ENCODE data around the gene ACVRL1. TPM values are rescaled to one million over a fixed set of nuclear protein-coding genes. Genes with fewer than 3 reads are reported as not detected.

The ACVRL1 gene
- total and polyA plus RNA-seq, 7 donors = 10.8 to 40.8 (median 24.1) TPM

GRCh38 chr12:51874486-51874885, 32.8 kb upstream of the ACVRL1 start:
- intact Hi-C loops (cut with DNase I) = loop anchor here in 1 of 2 donors (5.0 kb wide), 1 partner anchor 452 kb away; the partner anchor contains the start of gene SLC4A8
- ATAC-seq (no peak), DNase-seq (no peak)
- Histone ChIP-seq H3K36me3 (ENCODE audit: insufficient read depth in 1 of 2, low read depth in 1 of 2) (no peaks in the 10 kb centered on the region), H3K27ac (no peak overlapping the region), H3K4me3 (no peak overlapping the region), H3K4me1 (no peaks in the 10 kb centered on the region), H3K9me3 (no peaks in the 10 kb centered on the region), H3K27me3 (ENCODE audit: insufficient read depth in 3 of 3, low read length in 2 of 3) (peaks cover 0 to 28% (median 3%) of the 10 kb centered on the region in 3 donors)
- 90 to 96% (median 92%) methylated on average over 4 of the region's 4 CpGs for WGBS, 3 donors
- TF ChIP-seq CTCF (IDR thresholded peaks at IDR 0.05) = no peak

GRCh38 chr12:51879102-51879501, 28.2 kb upstream of the ACVRL1 start:
- Histone ChIP-seq H3K27me3 (ENCODE audit: insufficient read depth in 3 of 3, low read length in 2 of 3) (peaks cover 0 to 4% (median 0%) of the 10 kb centered on the region in 3 donors), H3K4me3 (no peak overlapping the region), H3K36me3 (ENCODE audit: insufficient read depth in 1 of 2, low read depth in 1 of 2) (no peaks in the 10 kb centered on the region), H3K27ac (no peak overlapping the region), H3K4me1 (no peaks in the 10 kb centered on the region), H3K9me3 (no peaks in the 10 kb centered on the region)
- ATAC-seq (no peak), DNase-seq (no peak)
- TF ChIP-seq CTCF (IDR thresholded peaks at IDR 0.05) = no peak
- WGBS, 3 donors = 73 to 87% (median 83%) methylated on average over 3 of the region's 3 CpGs
- intact Hi-C loops (cut with DNase I) = no loop called here

- Histone ChIP-seq H3K27me3 (ENCODE audit: insufficient read depth in 3 of 3, low read length in 2 of 3) (peaks cover 0 to 13% (median 0%) of the 10 kb centered on the region in 3 donors), H3K27ac (no peak overlapping the region), H3K36me3 (ENCODE audit: insufficient read depth in 1 of 2, low read depth in 1 of 2) (no peaks in the 10 kb centered on the region), H3K9me3 (no peaks in the 10 kb centered on the region), H3K4me1 (peaks cover 12% of the 10 kb centered on the region), H3K4me3 (no peak overlapping the region)
- intact Hi-C loops (cut with DNase I) = no loop called here
- TF ChIP-seq CTCF (IDR thresholded peaks at IDR 0.05) = no peak
- no peak for DNase-seq
- ATAC-seq = no peak
- 63 to 81% (median 68%) methylated on average over 1 of the region's 1 CpG for WGBS, 3 donors
Observed at GRCh38 chr12:51883295-51883694, 24.0 kb upstream of the ACVRL1 start.

GRCh38 chr12:51883998-51884675, 23.2 kb upstream of the ACVRL1 start:
- Histone ChIP-seq H3K36me3 (ENCODE audit: insufficient read depth in 1 of 2, low read depth in 1 of 2) (no peaks in the 10 kb centered on the region), H3K27me3 (ENCODE audit: insufficient read depth in 3 of 3, low read length in 2 of 3) (peaks cover 0 to 18% (median 0%) of the 10 kb centered on the region in 3 donors), H3K27ac (no peak overlapping the region), H3K4me3 (no peak overlapping the region), H3K9me3 (no peaks in the 10 kb centered on the region), H3K4me1 (peaks cover 12% of the 10 kb centered on the region)
- intact Hi-C loops (cut with DNase I) = no loop called here
- 61 to 74% (median 72%) methylated on average over 4 of the region's 4 CpGs for WGBS, 3 donors
- ATAC-seq (no peak), DNase-seq (no peak)
- TF ChIP-seq CTCF (IDR thresholded peaks at IDR 0.05) = no peak
